HFF-Myc (cell line): ENCODE results near the gene GRAMD1C.

Source experiments
- DNase-seq: peaks from one replicate; pipeline ENCODE4 v3.0.0-alpha.2; 2011; ENCODE audit warnings: low read depth; ENCODE audit errors: extremely low read depth
- H3K4me3 ChIP-seq: replicated peaks from 2 replicates; pipeline ENCODE4 v1.5.1; 2011; ENCODE audit warnings: low read depth, mild to moderate bottlenecking, control low read depth, low read length
- CTCF ChIP-seq: IDR thresholded peaks from 2 replicates; pipeline ENCODE4 v1.5.1; 2012; ENCODE audit warnings: mild to moderate bottlenecking, low read depth, low read length, control low read depth; ENCODE audit errors: missing control alignments

Gene GRAMD1C

GRCh38 chr3:113946831-113947230 lies 108.2 kb downstream of the GRAMD1C start:
- peak overlapping the region; percentile 63 for H3K4me3 ChIP-seq
- no peak for TF ChIP-seq CTCF

GRCh38 chr3:113947372-113948014 lies 108.9 kb downstream of the GRAMD1C start, which contains the start of gene ZDHHC23:
Gene ZDHHC23 (plus strand): TSS chr3:113948013. CDS start chr3:113948803, 790 bp downstream.
- H3K4me3 ChIP-seq = peak within 1 kb of the TSS; percentile 63
- TF ChIP-seq CTCF = no peak
- peak; percentile 11 for DNase-seq

More at GRCh38 chr3:113946831-113947230, 108.2 kb downstream of the GRAMD1C start:
- no peak for DNase-seq

- no peak for TF ChIP-seq CTCF
- no peak for DNase-seq
- H3K4me3 ChIP-seq = peak overlapping the region; percentile 63
These were observed 109.7 kb downstream of the GRAMD1C start for GRCh38 chr3:113948015-113948917.

GRCh38 chr3:113952921-113953320 lies 114.3 kb downstream of the GRAMD1C start:
- no peak for TF ChIP-seq CTCF
- no peak for DNase-seq
- H3K4me3 ChIP-seq = no peak overlapping the region

- DNase-seq = no peak
- TF ChIP-seq CTCF = no peak
- H3K4me3 ChIP-seq = no peak overlapping the region
These were observed 115.1 kb downstream of the GRAMD1C start for GRCh38 chr3:113953677-113954076.

GRCh38 chr3:113954091-113954685 lies 115.6 kb downstream of the GRAMD1C start:
- DNase-seq = no peak

More at GRCh38 chr3:113954091-113954685, 115.6 kb downstream of the GRAMD1C start:
- no peak overlapping the region for H3K4me3 ChIP-seq
- TF ChIP-seq CTCF = no peak
